Hair follicle dermal papilla cell (primary cell): ENCODE measurements around the gene DBNDD1. TPM values are rescaled to one million over a fixed set of nuclear protein-coding genes. Genes with fewer than 3 reads are reported as not detected.

Source experiments
- total RNA-seq: library from RNA; depleted of rRNA; stranded (reverse); fragments of >200 nt; gene quantifications from 2 replicates; pipeline ENCODE4 v1.2.3, GENCODE V29; 2012

Gene DBNDD1
- total RNA-seq = 1.1 and 1.8 TPM in 2 replicates

GRCh38 chr16:90018652-90019542 is at the start of gene DBNDD1:
TSS of gene DBNDD1 (minus strand) at chr16:90019456. CDS start at chr16:90019341, 115 bp downstream.

Other genes with a start within 250 kb of the DBNDD1 start
- 3.5 and 4.7 TPM in 2 replicates for gene FANCA, start 202.8 kb downstream of the DBNDD1 start, total RNA-seq
- gene SPIRE2, start 191.0 kb downstream of the DBNDD1 start, total RNA-seq = 4.9 and 5.4 TPM in 2 replicates
- 280 and 286 TPM in 2 replicates for gene TCF25, start 145.9 kb downstream of the DBNDD1 start, total RNA-seq
- 9.6 and 12.3 TPM in 2 replicates for gene MC1R, start 100.6 kb downstream of the DBNDD1 start, total RNA-seq
- 211 and 247 TPM in 2 replicates for gene TUBB3, start 96.1 kb downstream of the DBNDD1 start, total RNA-seq
- 63.8 and 65.5 TPM in 2 replicates for gene DEF8, start 70.7 kb downstream of the DBNDD1 start, total RNA-seq
- not detected in 2 replicates for gene PRDM7, start 57.9 kb upstream of the DBNDD1 start, total RNA-seq